ENCODE measurements around the gene NOXA1.
"Not testable (repeated sequence)": the region's sequence is repeated elsewhere in the genome, so short reads cannot be mapped to it uniquely, and the experiment has no call there.

NOXA1 gene

GRCh38 chr9:137465000-137465719, 42.0 kb downstream of the NOXA1 start:
- DNase-seq (ENCODE audit: low read depth): no peak

GRCh38 chr9:137465720-137466388, 42.7 kb downstream of the NOXA1 start:
- DNase-seq (ENCODE audit: low read depth): no peak

GRCh38 chr9:137466389-137467085, 43.3 kb downstream of the NOXA1 start:
- DNase-seq (ENCODE audit: low read depth): not testable (repeated sequence)

- DNase-seq (ENCODE audit: low read depth): no peak
Observed at GRCh38 chr9:137467161-137467581, 44.0 kb downstream of the NOXA1 start.

GRCh38 chr9:137467896-137468295, 44.7 kb downstream of the NOXA1 start:
- no peak for DNase-seq (ENCODE audit: low read depth)

- no peak for DNase-seq (ENCODE audit: low read depth)
Observed at GRCh38 chr9:137470785-137471184, 47.6 kb downstream of the NOXA1 start.

DNA sequence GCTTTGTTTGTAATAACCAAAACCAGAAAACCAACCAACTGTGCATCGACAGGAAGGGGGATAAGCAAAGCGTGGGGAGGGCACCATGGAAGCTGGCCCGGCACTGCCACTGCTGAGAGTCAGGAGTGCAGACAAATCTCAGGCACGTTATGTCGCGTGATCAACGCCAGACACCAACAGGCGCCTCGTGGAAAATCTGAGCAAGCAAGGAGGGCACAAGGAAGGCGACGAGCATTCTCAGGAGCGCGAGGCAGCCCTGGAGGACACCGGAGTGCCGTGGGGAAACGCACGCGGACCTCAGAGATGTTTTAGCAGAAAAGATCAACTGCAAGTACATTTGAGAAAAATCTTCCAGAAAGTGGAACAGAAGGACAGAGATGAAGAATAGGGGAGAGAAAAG, 51.1 kb downstream of the NOXA1 start:
- DNase-seq (ENCODE audit: low read depth): no peak

DNA sequence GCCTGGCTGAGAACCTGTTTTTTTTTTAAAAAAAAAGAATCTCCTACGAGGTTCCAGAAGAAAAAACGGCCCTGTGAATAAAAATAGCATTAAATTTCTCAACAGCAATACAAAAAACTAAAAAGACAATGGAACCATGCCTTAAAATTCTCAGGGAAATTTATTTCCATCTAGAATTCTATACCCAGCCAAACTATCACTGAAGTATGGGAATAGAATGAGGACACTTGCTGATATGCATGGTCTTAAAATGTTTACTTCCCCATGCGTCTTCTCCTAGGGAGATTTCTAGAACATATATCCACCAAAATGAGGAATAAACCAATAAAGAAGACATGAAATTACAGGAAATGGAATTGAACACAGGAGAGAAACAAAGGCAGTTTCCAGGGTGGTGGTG, 52.5 kb downstream of the NOXA1 start:
- no peak for DNase-seq (ENCODE audit: low read depth)

DNA sequence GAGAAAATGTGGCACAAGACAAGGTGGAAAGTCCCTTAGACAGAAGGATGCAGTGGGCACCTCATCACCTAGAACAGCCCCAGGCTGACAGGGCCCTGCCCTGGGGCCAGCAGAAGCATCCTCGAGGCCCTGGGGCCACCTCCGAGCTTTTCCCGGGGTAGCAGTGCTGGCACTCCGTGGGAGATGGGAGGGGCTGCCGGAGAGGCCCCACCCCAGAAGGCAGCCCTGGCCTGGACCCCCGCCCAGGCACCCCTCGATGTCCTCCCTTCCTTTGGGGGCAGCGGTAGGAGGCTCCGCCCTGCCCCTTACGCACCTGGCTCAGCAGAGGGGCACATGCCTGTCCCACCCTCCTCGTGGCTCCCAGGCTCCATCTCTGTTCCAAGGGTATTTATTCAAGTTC, 53.7 kb downstream of the NOXA1 start:
- no peak for DNase-seq (ENCODE audit: low read depth)

DNA sequence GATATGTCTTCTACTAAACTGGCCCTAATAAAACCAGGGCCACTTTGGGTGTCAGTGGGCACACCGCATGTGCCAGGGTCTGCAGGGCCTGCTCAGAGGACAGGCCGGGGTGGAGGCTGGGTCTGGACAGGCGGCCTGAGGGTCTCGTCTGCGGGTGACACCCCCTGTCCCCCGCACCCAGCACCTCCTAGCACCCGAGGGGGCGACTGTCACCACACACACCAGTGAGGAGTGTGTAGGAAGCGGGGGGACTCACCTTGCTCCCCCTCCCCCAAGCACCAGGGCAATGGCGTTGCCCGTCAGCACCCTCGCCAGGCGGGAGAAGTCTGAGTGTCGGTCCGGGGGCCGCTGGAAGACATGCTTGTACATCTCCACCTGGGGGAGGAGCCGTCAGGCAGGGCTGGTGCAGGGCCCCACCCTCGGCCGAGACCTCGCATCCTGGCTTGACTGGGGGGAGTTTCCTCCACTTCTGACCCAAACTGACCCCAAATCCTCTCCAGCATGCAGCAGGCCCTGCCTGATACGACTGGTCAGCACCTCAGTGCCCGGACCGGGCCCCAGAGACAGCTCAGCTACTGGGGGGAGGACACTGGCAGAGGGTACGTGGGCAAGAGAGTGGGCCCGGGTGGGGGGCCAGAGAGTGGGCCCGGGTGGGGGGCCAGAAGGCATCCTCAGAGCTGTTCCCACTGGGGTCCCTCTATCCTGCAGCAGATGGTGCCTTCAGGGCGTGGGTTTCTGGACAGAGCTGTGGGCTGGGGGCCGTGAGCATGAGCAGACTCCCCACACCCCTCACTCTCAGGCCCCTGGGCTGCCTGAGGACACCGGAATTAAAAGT, 54.8 kb downstream of the NOXA1 start:
- DNase-seq (ENCODE audit: low read depth): no peak

GRCh38 chr9:137478613-137478961, 55.4 kb downstream of the NOXA1 start:
- no peak for DNase-seq (ENCODE audit: low read depth)

DNA sequence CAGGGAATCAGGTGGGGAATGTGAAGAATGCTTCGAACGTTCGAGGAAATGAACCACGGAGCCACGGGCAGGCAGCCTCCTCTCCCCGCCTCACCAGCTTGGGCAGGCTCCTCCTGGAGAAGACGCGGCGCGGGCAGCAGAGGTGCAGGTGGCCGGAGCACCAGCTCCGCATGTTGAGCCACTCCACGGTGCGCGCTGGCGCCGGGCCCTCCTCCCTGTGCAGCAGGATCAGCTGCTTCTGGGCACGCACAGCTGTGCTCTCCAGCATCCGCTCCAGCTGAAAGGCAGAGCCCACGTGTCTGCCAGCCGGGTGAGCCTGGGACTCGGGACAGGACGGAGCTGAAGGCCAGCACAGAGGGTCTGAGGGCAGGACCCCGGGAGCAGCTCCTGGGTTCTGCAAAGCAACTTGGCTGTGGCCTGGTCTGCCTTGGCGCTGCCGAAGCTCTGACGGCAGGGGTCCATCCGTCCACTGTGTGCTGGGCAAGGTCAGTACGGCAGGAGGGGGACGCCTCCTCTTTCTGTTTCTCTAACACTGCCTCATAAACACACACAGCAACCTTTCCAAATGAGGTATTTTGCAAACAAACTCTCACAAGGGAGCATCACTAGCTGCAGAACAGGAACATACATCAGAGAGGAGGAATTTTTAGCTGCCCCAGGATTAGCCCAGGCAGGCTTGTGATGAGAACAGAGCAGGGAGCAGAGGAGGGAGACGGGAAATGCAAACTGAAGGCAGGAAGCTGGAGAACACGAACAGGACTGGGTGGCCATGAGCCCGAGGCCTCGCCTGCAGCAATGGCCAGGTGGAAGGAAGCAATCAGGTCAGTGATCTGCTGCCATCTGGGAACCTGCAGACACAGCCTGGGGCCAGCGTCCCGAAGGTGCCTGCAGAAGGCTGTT, 56.0 kb downstream of the NOXA1 start:
- DNase-seq (ENCODE audit: low read depth): peak; percentile 20

GRCh38 chr9:137479892-137480685, 56.9 kb downstream of the NOXA1 start:
- no peak for DNase-seq (ENCODE audit: low read depth)

DNA sequence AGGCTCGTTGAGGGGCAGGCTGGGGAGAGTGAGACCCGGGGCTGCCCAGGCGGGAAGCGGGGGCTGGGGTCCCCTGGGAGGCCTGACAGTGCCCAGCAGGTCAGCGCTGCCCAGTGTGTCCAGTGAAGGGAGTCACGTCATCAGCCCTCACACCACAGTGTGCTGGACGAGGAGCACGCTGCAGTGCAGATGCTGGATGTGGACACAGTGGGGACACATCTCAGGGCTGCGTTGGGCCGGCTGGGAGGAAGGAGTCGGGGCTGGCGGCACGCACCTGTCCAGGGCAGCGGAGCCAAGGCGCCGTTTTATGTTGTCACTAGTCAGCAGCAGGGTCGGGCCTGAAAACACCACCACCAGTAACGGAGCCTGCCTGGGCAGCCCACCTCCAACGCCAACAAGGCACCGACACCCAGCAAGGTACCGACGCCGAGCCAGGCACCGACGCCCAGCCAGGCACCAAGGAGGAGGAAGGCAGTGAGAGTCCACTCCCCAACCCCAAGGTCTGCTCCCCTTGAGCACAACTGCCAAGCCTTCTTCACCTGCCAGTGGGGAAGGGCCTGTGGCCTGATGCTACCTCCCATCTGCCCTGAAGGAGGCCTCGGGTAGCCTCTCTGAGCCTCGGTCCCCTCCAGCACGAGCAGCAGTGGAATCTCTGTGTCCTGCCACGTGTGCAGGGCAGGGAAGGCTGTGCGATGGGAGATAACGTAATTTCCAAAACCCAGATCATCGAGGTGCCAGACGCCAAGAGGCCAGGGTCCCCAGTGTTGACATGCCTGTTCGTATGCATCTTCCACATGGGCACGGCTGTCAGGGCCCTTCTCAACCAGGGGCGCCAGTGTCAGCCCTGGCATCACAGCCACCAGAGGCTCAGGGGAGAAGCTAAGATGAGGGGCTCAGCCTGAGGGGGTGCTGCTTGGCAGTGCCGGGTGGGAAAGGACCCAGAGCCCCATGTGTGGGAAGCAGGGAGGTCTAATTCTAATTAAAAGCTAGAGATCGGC, 57.8 kb downstream of the NOXA1 start:
- no peak for DNase-seq (ENCODE audit: low read depth)

GRCh38 chr9:137482094-137482781, 59.0 kb downstream of the NOXA1 start:
- peak; percentile 47 for DNase-seq (ENCODE audit: low read depth)

All from GM04504 (cell line).